Common myeloid progenitor, CD34-positive (primary cell): ENCODE measurements around the gene AFF1.

Source experiments
- CTCF ChIA-PET: fragments of 350-600 bp; sonication (Branson Sonifier 250); formaldehyde crosslinking; loops from one replicate; lab custom pipeline; 2021; ENCODE audit warnings: antibody characterized with exemption; lab: Charles Lee
- POLR2A ChIA-PET: fragments of 350-600 bp; sonication (Branson Sonifier 250); formaldehyde crosslinking; loops from one replicate; lab custom pipeline; 2021; ENCODE audit warnings: antibody characterized with exemption; lab: Charles Lee
- DNase-seq, 3 donors: peaks; one replicate each; pipeline versions ENCODE4 v3.0.0 to v3.0.0-alpha.2; 2013
- H3K27ac ChIP-seq, 2 experiments: 1 replicate in 1 of 2; 2 replicates in 1 of 2; pipeline ENCODE4 v1.7.0; 2013; ENCODE audit warnings: inconsistent platforms in 2 of 2, low read length in 2 of 2, mild to moderate bottlenecking in 2 of 2, low read depth in 1 of 2, moderate library complexity in 1 of 2; ENCODE audit not compliant: severe bottlenecking in 2 of 2, insufficient read depth in 1 of 2, poor library complexity in 1 of 2
- H3K27me3 ChIP-seq, 5 experiments: replicated peaks in 2 of 5; 1 replicate in 3 of 5; 2 replicates in 2 of 5; pipeline versions ENCODE4 v1.6.1 to v1.7.0; 2013; ENCODE audit warnings: low read length in 4 of 5, mild to moderate bottlenecking in 2 of 5, moderate library complexity in 2 of 5, inconsistent platforms in 1 of 5; ENCODE audit not compliant: insufficient read depth in 5 of 5, control insufficient read depth in 4 of 5
- H3K36me3 ChIP-seq, 4 experiments: 1 replicate in 2 of 4; 2 replicates in 2 of 4; pipeline versions ENCODE4 v1.6.1 to v1.7.0; 2013; ENCODE audit warnings: low read length in 3 of 4, control low read depth in 1 of 4, mild to moderate bottlenecking in 1 of 4; ENCODE audit not compliant: control insufficient read depth in 4 of 4, insufficient read depth in 4 of 4
- H3K4me1 ChIP-seq, 4 experiments: 1 replicate in 3 of 4; 2 replicates in 1 of 4; pipeline versions ENCODE4 v1.6.1 to v1.7.1; 2013; ENCODE audit warnings: low read length in 3 of 4, mild to moderate bottlenecking in 3 of 4, control low read depth in 1 of 4, inconsistent platforms in 1 of 4, moderate library complexity in 1 of 4; ENCODE audit not compliant: control insufficient read depth in 4 of 4, insufficient read depth in 4 of 4; ENCODE audit errors: control extremely low read depth in 1 of 4
- H3K4me3 ChIP-seq, 7 experiments: 1 replicate in 4 of 7; 2 replicates in 3 of 7; pipeline versions ENCODE4 v1.5.1 to v1.7.0; 2013; ENCODE audit warnings: mild to moderate bottlenecking in 7 of 7, low read length in 6 of 7, moderate library complexity in 6 of 7, inconsistent platforms in 2 of 7, low read depth in 2 of 7, control low read depth in 1 of 7; ENCODE audit not compliant: insufficient read depth in 4 of 7, control insufficient read depth in 1 of 7; ENCODE audit errors: extremely low read depth in 1 of 7
- H3K9me3 ChIP-seq, 5 experiments: 1 replicate in 4 of 5; 2 replicates in 1 of 5; pipeline versions ENCODE4 v1.6.1 to v1.7.1; 2013; ENCODE audit warnings: low read length in 4 of 5, mild to moderate bottlenecking in 2 of 5, inconsistent platforms in 1 of 5, low read depth in 1 of 5, moderate library complexity in 1 of 5; ENCODE audit not compliant: control insufficient read depth in 4 of 5, insufficient read depth in 2 of 5; ENCODE audit errors: control extremely low read depth in 1 of 5
- WGBS: methylation state at CpG from one replicate; pipeline ENCODE4 v1.1.5; 2013; ENCODE audit not compliant: insufficient coverage; 5-methylcytosine and 5-hydroxymethylcytosine counted together

AFF1 gene

GRCh38 chr4:86910369-86910768 is 24.4 kb upstream of the AFF1 start:
- Histone ChIP-seq H3K27me3 (no peaks in the 10 kb centered on the region), H3K4me3 (peak overlapping the region in 2 of 7 experiments; percentile 63 to 72), H3K36me3 (no peaks in the 10 kb centered on the region), H3K27ac (no peak overlapping the region), H3K9me3 (no peaks in the 10 kb centered on the region), H3K4me1 (peaks cover 3 to 44% (median 33%) of the 10 kb centered on the region in 4 experiments)
- ChIA-PET CTCF (interaction anchor here (3.1 to 6.5 kb wide), 3 partner anchors 10 to 182 kb away, joined by 11 to 51 read pairs (median 15); no protein-coding TSS in a partner anchor), POLR2A (interaction anchor here (0.8 kb wide), 1 partner anchor 19 kb away, joined by 6 read pairs; no protein-coding TSS in a partner anchor)
- WGBS: 29% methylated on average over 3 of the region's 5 CpGs
- no peak for DNase-seq

- no peak overlapping the region for H3K27ac ChIP-seq
- H3K27me3 ChIP-seq: no peaks in the 10 kb centered on the region
- H3K36me3 ChIP-seq: no peaks in the 10 kb centered on the region
- peaks cover 3 to 44% (median 33%) of the 10 kb centered on the region in 4 experiments for H3K4me1 ChIP-seq
- H3K4me3 ChIP-seq: no peak overlapping the region
- POLR2A ChIA-PET: interaction anchor here (0.8 kb wide), 1 partner anchor 20 kb away, joined by 6 read pairs; no protein-coding TSS in a partner anchor
- DNase-seq: peak in 2 of 3 donors; percentile 61 to 68
- CTCF ChIA-PET: interaction anchor here (0.9 to 6.5 kb wide), 4 partner anchors 10 to 413 kb away, joined by 3 to 51 read pairs (median 13); no protein-coding TSS in a partner anchor
- WGBS: 33% methylated on average over 1 of the region's 7 CpGs
- no peaks in the 10 kb centered on the region for H3K9me3 ChIP-seq
Observed at GRCh38 chr4:86910820-86911684, 23.8 kb upstream of the AFF1 start.

- no CpG with 5 or more reads among the region's 1 CpG for WGBS
- Histone ChIP-seq H3K27ac (no peak overlapping the region), H3K4me3 (no peak overlapping the region), H3K9me3 (no peaks in the 10 kb centered on the region), H3K4me1 (peaks cover 0 to 29% (median 8%) of the 10 kb centered on the region in 4 experiments), H3K36me3 (peaks cover 0 to 2% (median 0%) of the 10 kb centered on the region in 4 experiments), H3K27me3 (no peaks in the 10 kb centered on the region)
- POLR2A ChIA-PET: no interaction called here
- peak; percentile 33 to 67 (median 47) for DNase-seq
- CTCF ChIA-PET: interaction anchor here (1.0 to 2.8 kb wide), 4 partner anchors 9 to 418 kb away, joined by 3 to 11 read pairs (median 4); no protein-coding TSS in a partner anchor
Observed at GRCh38 chr4:86916392-86916791, 18.4 kb upstream of the AFF1 start.

GRCh38 chr4:86917212-86918039 is 17.4 kb upstream of the AFF1 start:
- no peaks in the 10 kb centered on the region for H3K9me3 ChIP-seq
- no peak overlapping the region for H3K27ac ChIP-seq
- WGBS: 100% methylated on average over 3 of the region's 4 CpGs
- H3K4me3 ChIP-seq: no peak overlapping the region
- ChIA-PET CTCF (interaction anchor here (1.0 to 2.8 kb wide), 3 partner anchors 176 to 419 kb away, joined by 3 to 11 read pairs (median 5); no protein-coding TSS in a partner anchor), POLR2A (no interaction called here)
- no peaks in the 10 kb centered on the region for H3K27me3 ChIP-seq
- H3K36me3 ChIP-seq: peaks cover 0 to 2% (median 0%) of the 10 kb centered on the region in 4 experiments
- H3K4me1 ChIP-seq: peaks cover 0 to 38% (median 13%) of the 10 kb centered on the region in 4 experiments
- no peak for DNase-seq

- peak in 2 of 3 donors; percentile 53 to 56 for DNase-seq
- POLR2A ChIA-PET: no interaction called here
Observed at GRCh38 chr4:86918539-86919072, 16.2 kb upstream of the AFF1 start.

GRCh38 chr4:86919561-86920223 is 15.1 kb upstream of the AFF1 start:
- CTCF ChIA-PET: interaction anchor here (0.8 to 6.9 kb wide), 9 partner anchors 8 to 173 kb away, joined by 3 to 77 read pairs (median 4); partner anchors contain the start of gene AFF1
- H3K27ac ChIP-seq: no peak overlapping the region
- H3K4me1 ChIP-seq: peaks cover 3 to 42% (median 19%) of the 10 kb centered on the region in 4 experiments
- H3K4me3 ChIP-seq: peak overlapping the region in 2 of 7 experiments; percentile 1 to 5
- no peaks in the 10 kb centered on the region for H3K9me3 ChIP-seq
- peaks cover 0 to 2% (median 0%) of the 10 kb centered on the region in 4 experiments for H3K36me3 ChIP-seq
- no peaks in the 10 kb centered on the region for H3K27me3 ChIP-seq
- no peak for DNase-seq
- 100% methylated on average over 1 of the region's 4 CpGs for WGBS
- POLR2A ChIA-PET: interaction anchor here (0.7 kb wide), 1 partner anchor 82 kb away, joined by 3 read pairs; no protein-coding TSS in a partner anchor

More at GRCh38 chr4:86918539-86919072, 16.2 kb upstream of the AFF1 start:
- no peaks in the 10 kb centered on the region for H3K9me3 ChIP-seq
- peaks cover 0 to 2% (median 0%) of the 10 kb centered on the region in 4 experiments for H3K36me3 ChIP-seq
- WGBS: 60% methylated on average over 3 of the region's 3 CpGs
- CTCF ChIA-PET: interaction anchor here (0.8 to 6.9 kb wide), 3 partner anchors 23 to 174 kb away, joined by 3 to 77 read pairs (median 4); no protein-coding TSS in a partner anchor
- H3K27ac ChIP-seq: no peak overlapping the region
- peaks cover 0 to 40% (median 14%) of the 10 kb centered on the region in 4 experiments for H3K4me1 ChIP-seq
- no peak overlapping the region for H3K4me3 ChIP-seq
- H3K27me3 ChIP-seq: no peaks in the 10 kb centered on the region
